Renal pelvis (tissue), 4 donors: ENCODE results near the gene CTRL. TPM values are rescaled to one million over a fixed set of nuclear protein-coding genes. Genes with fewer than 3 reads are reported as not detected.
"Not testable (repeated sequence)": the region's sequence is repeated elsewhere in the genome, so short reads cannot be mapped to it uniquely, and the experiment has no call there.

Experiments used
- DNase-seq: peaks from one replicate; pipeline ENCODE4 v3.0.0-alpha.2; 2013
- polyA plus RNA-seq, 3 donors: library from polyadenylated mRNA; unstranded; fragments of 120-200 nt; gene quantifications; one replicate each; pipeline ENCODE4 v1.2.1, GENCODE V29; 2013; ENCODE audit not compliant: insufficient read length in 3 of 3

CTRL gene
- polyA plus RNA-seq, 3 donors = 8.4 to 10.3 (median 9.2) TPM

DNA sequence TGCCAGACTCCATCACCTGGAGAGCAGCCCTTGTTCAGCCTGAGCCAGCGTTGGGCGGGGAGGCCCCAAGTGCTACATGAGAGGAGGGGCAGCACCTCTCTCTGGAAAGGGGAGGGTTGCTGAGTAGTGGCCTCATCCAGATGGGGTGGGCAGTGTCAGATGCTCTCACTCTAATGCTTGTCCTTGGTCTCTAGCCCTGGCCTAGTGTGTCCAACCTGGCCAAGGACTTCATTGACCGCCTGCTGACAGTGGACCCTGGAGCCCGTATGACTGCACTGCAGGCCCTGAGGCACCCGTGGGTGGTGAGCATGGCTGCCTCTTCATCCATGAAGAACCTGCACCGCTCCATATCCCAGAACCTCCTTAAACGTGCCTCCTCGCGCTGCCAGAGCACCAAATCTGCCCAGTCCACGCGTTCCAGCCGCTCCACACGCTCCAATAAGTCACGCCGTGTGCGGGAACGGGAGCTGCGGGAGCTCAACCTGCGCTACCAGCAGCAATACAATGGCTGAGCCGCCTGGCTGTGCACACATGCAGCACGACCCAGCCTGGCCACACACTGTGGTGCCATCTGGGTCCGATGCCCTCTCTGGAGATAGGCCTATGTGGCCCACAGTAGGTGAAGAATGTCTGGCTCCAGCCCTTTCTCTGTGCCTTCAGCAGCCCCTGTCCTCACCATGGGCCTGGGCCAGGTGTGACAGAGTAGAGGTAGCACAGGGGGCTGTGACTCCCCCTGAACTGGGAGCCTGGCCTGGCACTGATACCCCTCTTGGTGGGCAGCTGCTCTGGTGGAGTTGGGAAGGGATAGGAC, 4.3 kb downstream of the CTRL start:
- DNase-seq = no peak

- DNase-seq = no peak
Measured at GRCh38 chr16:67926181-67926750, 5.4 kb downstream of the CTRL start.

GRCh38 chr16:67924140-67924906, 7.3 kb downstream of the CTRL start:
- DNase-seq = no peak

- no peak for DNase-seq
Measured at GRCh38 chr16:67923414-67924116, 8.1 kb downstream of the CTRL start.

- DNase-seq = no peak
Measured at GRCh38 chr16:67922740-67923139, 8.9 kb downstream of the CTRL start.

DNA sequence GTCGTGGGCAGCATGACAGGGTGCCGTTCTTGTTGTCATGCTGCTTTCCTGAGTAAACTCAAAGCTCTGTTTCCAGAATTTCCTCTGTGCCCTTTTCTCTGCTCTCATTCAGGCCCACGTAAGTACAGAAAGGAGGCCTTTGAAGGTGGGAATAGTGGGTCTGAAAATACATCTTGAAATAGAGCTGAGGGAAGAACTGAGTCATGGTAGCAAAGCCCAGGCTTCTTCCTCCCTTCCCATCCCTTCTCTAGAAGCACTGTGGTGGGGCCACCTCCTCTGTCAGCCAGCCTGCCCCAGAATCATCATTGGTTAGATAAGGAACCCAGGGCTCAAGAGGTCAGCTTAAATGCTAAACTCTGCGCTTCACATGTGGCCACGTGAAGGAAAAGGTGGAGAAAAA, 9.4 kb downstream of the CTRL start:
- no peak for DNase-seq

GRCh38 chr16:67919622-67920221, 11.9 kb downstream of the CTRL start:
- DNase-seq = no peak

DNA sequence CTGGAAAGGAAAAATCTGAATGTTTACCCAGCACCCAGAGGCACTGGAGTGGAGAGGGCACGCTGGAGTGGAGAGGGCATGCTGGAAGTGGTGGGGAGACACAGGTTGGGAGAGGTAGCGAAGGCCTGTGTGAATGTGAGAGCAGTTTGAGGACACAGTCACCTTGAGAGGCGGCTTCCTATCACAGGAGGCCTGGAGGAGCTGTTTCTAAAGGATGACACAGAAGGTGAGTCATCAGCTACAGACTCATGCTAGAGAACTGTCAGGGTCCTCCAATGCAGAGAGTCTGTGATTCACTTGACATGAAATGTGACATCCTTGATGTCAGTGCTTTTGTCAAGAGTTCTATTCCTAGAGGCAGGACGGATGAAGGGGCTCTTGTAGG, 13.8 kb downstream of the CTRL start:
- DNase-seq = no peak

GRCh38 chr16:67917140-67917851, 14.4 kb downstream of the CTRL start:
- no peak for DNase-seq

DNA sequence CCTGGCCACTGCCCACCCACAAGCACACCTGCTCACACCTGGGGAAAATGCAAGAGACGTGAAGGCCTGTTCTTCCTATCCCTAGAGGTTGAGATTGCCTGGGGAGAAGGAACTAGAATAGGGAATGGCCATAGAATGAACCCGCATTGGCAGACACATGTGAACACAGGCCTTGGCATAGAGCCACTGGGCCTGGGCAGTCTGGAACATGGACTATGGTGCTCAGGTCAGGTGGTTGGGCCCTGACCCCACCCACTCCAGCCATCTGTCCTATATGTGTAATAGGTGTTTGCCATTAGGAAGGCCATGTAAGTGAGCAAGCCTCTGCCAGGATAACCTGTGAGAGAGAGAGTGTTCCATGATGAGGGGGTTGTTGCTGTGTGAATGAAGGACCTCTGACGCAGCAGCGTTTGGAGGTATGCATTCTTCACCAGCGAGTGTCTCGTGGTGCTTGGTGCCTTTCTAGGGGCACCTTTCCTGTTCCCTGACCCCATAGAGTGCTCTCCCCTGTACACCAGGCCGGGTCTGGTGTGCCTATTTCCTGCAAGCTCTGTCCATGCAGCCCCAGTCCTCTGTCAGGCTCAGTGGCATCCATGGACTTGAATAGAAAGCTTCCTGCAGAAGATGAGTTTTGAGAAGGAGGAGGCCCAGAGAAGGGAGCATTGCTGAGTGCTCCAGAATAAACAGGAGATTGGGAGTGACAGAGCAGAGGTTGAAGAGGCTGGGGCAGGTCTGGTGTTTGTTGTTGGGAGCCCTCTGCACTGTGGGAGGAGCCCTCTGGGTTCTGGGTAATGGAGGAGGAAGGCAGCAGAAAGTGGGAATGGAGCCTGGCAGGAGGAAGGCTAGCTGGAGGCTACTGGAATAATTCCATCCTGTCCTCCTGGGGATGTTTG, 15.6 kb downstream of the CTRL start:
- DNase-seq = no peak

- not testable (repeated sequence) for DNase-seq
Measured at GRCh38 chr16:67915496-67915769, 16.2 kb downstream of the CTRL start.

DNA sequence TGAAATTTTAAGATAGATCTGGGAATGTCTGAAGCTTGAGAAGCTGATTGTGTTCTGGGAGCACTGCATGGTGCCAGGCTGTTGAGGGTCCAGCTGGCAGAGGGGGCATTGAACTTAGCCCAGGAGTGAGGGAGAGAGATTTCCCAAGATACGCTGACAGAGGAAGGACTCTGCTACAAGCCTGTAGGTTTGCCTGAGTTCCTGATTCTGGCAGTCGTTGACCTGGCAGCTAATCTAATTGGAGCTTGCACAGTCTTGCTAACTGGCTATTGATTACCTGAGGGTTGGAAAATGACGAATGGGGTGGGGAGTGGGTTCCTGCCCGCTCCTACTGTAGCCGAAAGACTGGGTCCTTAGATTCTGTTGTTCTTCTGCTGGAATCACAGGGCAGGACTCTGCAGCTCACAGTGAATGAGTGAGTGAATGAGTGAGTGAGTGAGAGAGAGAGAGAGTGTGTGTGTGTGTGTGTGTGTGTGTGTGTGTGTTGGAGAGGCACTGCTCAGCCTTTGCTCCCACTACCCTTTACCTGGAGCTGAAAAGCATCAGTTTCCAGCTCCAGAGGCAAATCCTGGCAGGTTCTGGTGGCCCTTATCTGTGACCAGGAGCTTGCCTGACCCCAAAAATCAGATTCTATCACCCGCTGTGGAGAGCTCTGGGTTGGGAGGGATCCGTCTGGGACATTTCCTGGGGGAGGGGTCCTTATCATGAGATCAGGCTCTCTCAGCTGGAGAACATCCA, 16.7 kb downstream of the CTRL start:
- DNase-seq = no peak

DNA sequence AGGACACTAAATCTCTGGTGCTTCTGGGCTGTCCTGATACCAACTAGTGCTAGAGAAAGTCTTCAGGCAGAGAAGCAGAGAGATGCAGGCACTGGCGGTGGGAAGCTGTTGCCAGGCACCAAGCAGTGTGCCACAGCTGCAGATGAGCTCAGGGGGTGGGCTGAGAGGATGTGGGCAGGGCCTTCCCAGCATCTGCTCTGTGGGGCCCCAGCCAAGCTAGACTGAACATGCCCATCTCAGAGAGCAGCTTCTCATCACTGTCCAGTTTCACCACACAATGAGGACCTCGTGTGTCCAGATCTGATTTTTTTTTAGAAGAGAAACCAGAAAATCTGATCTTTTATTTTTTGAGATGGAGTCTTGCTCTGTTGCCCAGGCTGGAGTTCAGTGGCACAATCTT, 21.5 kb downstream of the CTRL start:
- no peak for DNase-seq

DNA sequence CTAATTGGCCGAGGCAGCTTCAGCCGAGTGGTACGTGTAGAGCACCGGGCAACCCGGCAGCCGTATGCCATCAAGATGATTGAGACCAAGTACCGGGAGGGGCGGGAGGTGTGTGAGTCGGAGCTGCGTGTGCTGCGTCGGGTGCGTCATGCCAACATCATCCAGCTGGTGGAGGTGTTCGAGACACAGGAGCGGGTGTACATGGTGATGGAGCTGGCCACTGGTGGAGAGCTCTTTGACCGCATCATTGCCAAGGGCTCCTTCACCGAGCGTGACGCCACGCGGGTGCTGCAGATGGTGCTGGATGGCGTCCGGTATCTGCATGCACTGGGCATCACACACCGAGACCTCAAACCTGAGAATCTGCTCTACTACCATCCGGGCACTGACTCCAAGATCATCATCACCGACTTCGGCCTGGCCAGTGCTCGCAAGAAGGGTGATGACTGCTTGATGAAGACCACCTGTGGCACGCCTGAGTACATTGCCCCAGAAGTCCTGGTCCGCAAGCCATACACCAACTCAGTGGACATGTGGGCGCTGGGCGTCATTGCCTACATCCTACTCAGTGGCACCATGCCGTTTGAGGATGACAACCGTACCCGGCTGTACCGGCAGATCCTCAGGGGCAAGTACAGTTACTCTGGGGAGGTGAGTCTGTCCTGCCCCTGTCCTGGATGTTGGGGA, 22.5 kb downstream of the CTRL start:
- no peak for DNase-seq

DNA sequence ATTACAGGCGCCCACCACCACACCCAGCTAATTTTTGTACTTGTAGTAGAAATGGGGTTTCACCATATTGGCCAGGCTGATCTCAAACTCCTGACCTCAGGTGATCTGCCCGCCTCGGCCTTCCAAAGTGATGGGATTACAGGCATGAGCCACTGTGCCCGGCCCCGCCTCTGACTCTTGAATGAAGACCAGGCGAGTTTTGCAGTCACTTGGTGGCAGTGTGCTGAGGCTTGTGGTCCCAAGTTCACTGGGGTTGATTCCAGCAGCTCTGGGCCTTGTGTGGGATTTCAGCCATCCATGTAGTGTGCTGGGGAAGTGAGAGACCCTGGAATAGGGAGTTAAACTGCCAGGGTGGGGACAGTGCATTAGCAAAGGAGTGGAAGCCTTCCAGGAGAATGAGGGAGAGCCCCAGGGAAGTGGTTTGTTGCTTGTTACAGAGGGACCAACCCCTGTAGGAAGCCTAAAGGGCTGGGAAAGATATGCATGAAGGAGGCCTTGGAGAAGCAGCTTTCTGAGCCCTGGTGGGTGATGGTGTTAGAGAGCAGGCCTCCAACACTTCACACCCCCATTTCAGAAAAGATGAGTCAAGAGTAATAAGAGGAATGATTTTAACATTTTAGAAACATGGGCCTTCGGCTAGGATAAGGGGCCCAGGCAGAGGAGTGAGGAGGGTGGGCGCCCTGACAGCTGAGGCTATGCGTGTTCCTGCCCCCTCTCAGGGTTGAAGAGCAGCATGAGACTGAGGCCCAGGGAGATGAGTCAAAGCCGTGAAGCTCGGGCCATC, 24.1 kb downstream of the CTRL start:
- DNase-seq = no peak

GRCh38 chr16:67902831-67903230, 28.8 kb downstream of the CTRL start:
- no peak for DNase-seq

DNA sequence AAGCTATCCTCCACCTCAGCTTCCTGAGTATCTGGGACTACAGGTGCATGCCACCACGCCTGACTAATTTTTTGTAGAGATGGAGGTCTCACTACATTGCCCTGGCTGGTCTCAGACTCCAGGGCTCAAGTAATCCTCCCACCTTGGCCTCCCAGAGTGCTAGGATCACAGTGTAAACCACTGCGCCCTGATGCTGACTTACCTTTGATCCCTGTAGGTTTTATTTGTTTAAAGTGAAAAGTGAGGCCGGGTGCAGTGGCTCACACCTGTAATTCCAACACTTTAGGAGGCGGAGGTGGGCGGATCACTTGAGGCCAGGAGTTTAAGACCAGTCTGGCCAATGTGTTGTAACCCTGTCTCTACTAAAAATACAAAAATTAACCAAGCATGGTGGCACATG, 29.9 kb downstream of the CTRL start:
- no peak for DNase-seq

DNA sequence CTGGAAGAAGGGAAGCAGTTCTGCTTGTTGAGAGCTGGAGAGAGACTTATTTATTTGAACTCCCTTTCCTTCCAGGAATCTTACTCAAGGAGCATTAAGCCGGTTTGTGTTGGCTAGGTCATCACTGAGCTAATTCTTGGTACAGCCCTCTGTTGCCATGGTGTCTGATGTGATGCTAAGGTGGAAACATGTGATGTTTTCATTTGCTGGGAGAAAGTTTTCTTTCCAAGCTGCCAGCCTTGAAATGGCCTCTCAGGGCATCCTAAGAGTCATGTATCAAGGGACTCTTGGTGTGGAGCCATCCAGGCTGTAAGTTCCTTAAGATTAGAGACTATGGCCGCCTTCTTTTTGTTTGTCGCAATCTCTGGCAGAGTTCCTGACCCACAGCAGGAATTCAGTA, 34.4 kb downstream of the CTRL start:
- DNase-seq = no peak
